Hepatocyte (in vitro differentiated cells): Measurements from ENCODE around the gene IFNL2.

ENCODE experiments used
- EZH2 ChIP-seq: fragments of 200-600 bp; sonication (generic); IDR thresholded peaks from 2 replicates; pipeline ENCODE4 v1.6.1; 2016; ENCODE audit warnings: antibody characterized with exemption, mild to moderate bottlenecking, borderline replicate concordance
- EZH2phosphoT487 ChIP-seq: fragments of 200-600 bp; sonication (generic); IDR thresholded peaks from one replicate; pipeline ENCODE4 v1.6.1; 2018; ENCODE audit warnings: antibody characterized with exemption, mild to moderate bottlenecking, low read depth, moderate library complexity; ENCODE audit not compliant: unreplicated experiment, severe bottlenecking
- TF ChIP-seq, protein P1 (sequence below): fragments of 200-600 bp; sonication (generic); IDR thresholded peaks from 2 replicates; pipeline ENCODE4 v1.5.1; 2016; ENCODE audit warnings: antibody characterized with exemption, mild to moderate bottlenecking; ENCODE audit not compliant: poor library complexity

GRCh38 chr19:39263912-39264305, 4.3 kb upstream of the IFNL2 start:
- TF ChIP-seq EZH2, result peak; percentile 38
- TF ChIP-seq, protein P1, sequence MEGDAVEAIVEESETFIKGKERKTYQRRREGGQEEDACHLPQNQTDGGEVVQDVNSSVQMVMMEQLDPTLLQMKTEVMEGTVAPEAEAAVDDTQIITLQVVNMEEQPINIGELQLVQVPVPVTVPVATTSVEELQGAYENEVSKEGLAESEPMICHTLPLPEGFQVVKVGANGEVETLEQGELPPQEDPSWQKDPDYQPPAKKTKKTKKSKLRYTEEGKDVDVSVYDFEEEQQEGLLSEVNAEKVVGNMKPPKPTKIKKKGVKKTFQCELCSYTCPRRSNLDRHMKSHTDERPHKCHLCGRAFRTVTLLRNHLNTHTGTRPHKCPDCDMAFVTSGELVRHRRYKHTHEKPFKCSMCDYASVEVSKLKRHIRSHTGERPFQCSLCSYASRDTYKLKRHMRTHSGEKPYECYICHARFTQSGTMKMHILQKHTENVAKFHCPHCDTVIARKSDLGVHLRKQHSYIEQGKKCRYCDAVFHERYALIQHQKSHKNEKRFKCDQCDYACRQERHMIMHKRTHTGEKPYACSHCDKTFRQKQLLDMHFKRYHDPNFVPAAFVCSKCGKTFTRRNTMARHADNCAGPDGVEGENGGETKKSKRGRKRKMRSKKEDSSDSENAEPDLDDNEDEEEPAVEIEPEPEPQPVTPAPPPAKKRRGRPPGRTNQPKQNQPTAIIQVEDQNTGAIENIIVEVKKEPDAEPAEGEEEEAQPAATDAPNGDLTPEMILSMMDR, result no peak
- TF ChIP-seq EZH2phosphoT487, result no peak
